Ectodermal cell (in vitro differentiated cells): Measurements from ENCODE around the gene APELA.
"Not testable (repeated sequence)": the region's sequence is repeated elsewhere in the genome, so short reads cannot be mapped to it uniquely, and the experiment has no call there.

Experiments
- H3K27ac ChIP-seq: 2 replicates; pipeline ENCODE4 v1.7.0; 2013; ENCODE audit warnings: mild to moderate bottlenecking, low read depth, low read length; ENCODE audit not compliant: insufficient read depth, poor library complexity, severe bottlenecking
- H3K27me3 ChIP-seq: 2 replicates; pipeline ENCODE4 v1.7.0; 2013; ENCODE audit warnings: mild to moderate bottlenecking, low read length; ENCODE audit not compliant: insufficient read depth, control insufficient read depth, poor library complexity, severe bottlenecking
- H3K36me3 ChIP-seq: one replicate; pipeline ENCODE4 v1.7.0; 2013; ENCODE audit warnings: low read length; ENCODE audit not compliant: control insufficient read depth, insufficient read depth
- H3K4me1 ChIP-seq: one replicate; pipeline ENCODE4 v1.7.0; 2013; ENCODE audit warnings: low read length; ENCODE audit not compliant: control insufficient read depth, insufficient read depth
- H3K4me3 ChIP-seq: 2 replicates; pipeline ENCODE4 v1.7.0; 2013; ENCODE audit warnings: low read depth, low read length, control low read depth; ENCODE audit not compliant: insufficient read depth
- H3K9me3 ChIP-seq: 2 replicates; pipeline ENCODE4 v1.7.0; 2013; ENCODE audit warnings: mild to moderate bottlenecking, low read length, moderate library complexity; ENCODE audit not compliant: control insufficient read depth
- WGBS, 2 experiments: methylation state at CpG; one replicate each; pipeline ENCODE4 v1.1.7; 2013; ENCODE audit warnings: missing lambda C conversion rate in 2 of 2; 5-methylcytosine and 5-hydroxymethylcytosine counted together

Gene APELA

GRCh38 chr4:164918956-164919355 is 42.0 kb downstream of the APELA start:
- Histone ChIP-seq H3K4me3 (no peak overlapping the region), H3K4me1 (no peaks in the 10 kb centered on the region), H3K9me3 (no peaks in the 10 kb centered on the region), H3K27me3 (no peaks in the 10 kb centered on the region), H3K27ac (no peak overlapping the region), H3K36me3 (no peaks in the 10 kb centered on the region)
- 94 to 100% methylated on average over 1 to 3 of the region's 3 CpGs for WGBS, 2 experiments

- 89 to 97% methylated on average over 3 of the region's 3 CpGs for WGBS, 2 experiments
- Histone ChIP-seq H3K4me1 (no peaks in the 10 kb centered on the region), H3K9me3 (no peaks in the 10 kb centered on the region), H3K27ac (no peak overlapping the region), H3K4me3 (no peak overlapping the region), H3K36me3 (no peaks in the 10 kb centered on the region), H3K27me3 (no peaks in the 10 kb centered on the region)
Observed at GRCh38 chr4:164924670-164925238, 47.8 kb downstream of the APELA start.

- H3K4me1 ChIP-seq: no peaks in the 10 kb centered on the region
- H3K9me3 ChIP-seq: no peaks in the 10 kb centered on the region
- no peak overlapping the region for H3K27ac ChIP-seq
- 94 to 100% methylated on average over 2 of the region's 2 CpGs for WGBS, 2 experiments
- H3K36me3 ChIP-seq: no peaks in the 10 kb centered on the region
- H3K4me3 ChIP-seq: no peak overlapping the region
- no peaks in the 10 kb centered on the region for H3K27me3 ChIP-seq
Observed at GRCh38 chr4:164926301-164926700, 49.3 kb downstream of the APELA start.

- not testable (repeated sequence) for H3K4me3 ChIP-seq, H3K4me1 ChIP-seq, H3K27me3 ChIP-seq, H3K27ac ChIP-seq, H3K36me3 ChIP-seq, H3K9me3 ChIP-seq
- WGBS, 2 experiments: 100% methylated on average over 2 of the region's 2 CpGs; no CpG with 5 or more reads in 1 of the 2 experiments
Observed at GRCh38 chr4:164927101-164927500, 50.1 kb downstream of the APELA start.

- Histone ChIP-seq H3K27ac (no peak overlapping the region), H3K27me3 (no peaks in the 10 kb centered on the region), H3K9me3 (no peaks in the 10 kb centered on the region), H3K4me1 (no peaks in the 10 kb centered on the region), H3K4me3 (no peak overlapping the region), H3K36me3 (no peaks in the 10 kb centered on the region)
- WGBS, 2 experiments: 96 to 97% methylated on average over 5 of the region's 5 CpGs
Observed at GRCh38 chr4:164930647-164931046, 53.7 kb downstream of the APELA start.

- Histone ChIP-seq H3K36me3 (no peaks in the 10 kb centered on the region), H3K4me1 (no peaks in the 10 kb centered on the region), H3K9me3 (no peaks in the 10 kb centered on the region), H3K27me3 (no peaks in the 10 kb centered on the region), H3K4me3 (no peak overlapping the region), H3K27ac (no peak overlapping the region)
- WGBS, 2 experiments: 84 to 85% methylated on average over 5 of the region's 5 CpGs
Observed at GRCh38 chr4:164931551-164932324, 54.8 kb downstream of the APELA start.

GRCh38 chr4:164933244-164933643 is 56.3 kb downstream of the APELA start:
- Histone ChIP-seq H3K27ac (no peak overlapping the region), H3K9me3 (no peaks in the 10 kb centered on the region), H3K4me1 (no peaks in the 10 kb centered on the region), H3K27me3 (no peaks in the 10 kb centered on the region), H3K4me3 (no peak overlapping the region), H3K36me3 (no peaks in the 10 kb centered on the region)
- WGBS, 2 experiments: 92 to 94% methylated on average over 11 of the region's 11 CpGs

- no peak overlapping the region for H3K27ac ChIP-seq
- H3K4me1 ChIP-seq: no peaks in the 10 kb centered on the region
- no peaks in the 10 kb centered on the region for H3K27me3 ChIP-seq
- no peaks in the 10 kb centered on the region for H3K36me3 ChIP-seq
- WGBS, 2 experiments: 67 to 77% methylated on average over 1 of the region's 1 CpG
- no peak overlapping the region for H3K4me3 ChIP-seq
- no peaks in the 10 kb centered on the region for H3K9me3 ChIP-seq
Observed at GRCh38 chr4:164935363-164935762, 58.4 kb downstream of the APELA start.

GRCh38 chr4:164935865-164936606 is 59.1 kb downstream of the APELA start:
- not testable (repeated sequence) for H3K9me3 ChIP-seq, H3K4me1 ChIP-seq, H3K4me3 ChIP-seq, H3K36me3 ChIP-seq, H3K27me3 ChIP-seq, H3K27ac ChIP-seq
- 91 to 93% methylated on average over 8 to 9 of the region's 9 CpGs for WGBS, 2 experiments

GRCh38 chr4:164937576-164938270 is 60.7 kb downstream of the APELA start:
- no peaks in the 10 kb centered on the region for H3K36me3 ChIP-seq
- no peaks in the 10 kb centered on the region for H3K9me3 ChIP-seq
- no peak overlapping the region for H3K4me3 ChIP-seq
- H3K27ac ChIP-seq: no peak overlapping the region
- H3K4me1 ChIP-seq: no peaks in the 10 kb centered on the region
- no peaks in the 10 kb centered on the region for H3K27me3 ChIP-seq
